H7 (cell line): Measurements from ENCODE around the gene DMRTC1B. TPM values are rescaled to one million over a fixed set of nuclear protein-coding genes. Genes with fewer than 3 reads are reported as not detected.
"Not testable (repeated sequence)": the region's sequence is repeated elsewhere in the genome, so short reads cannot be mapped to it uniquely, and the experiment has no call there.

Source experiments
- DNase-seq: peaks from one replicate; pipeline ENCODE4 v3.0.0; 2012
- H3K27me3 ChIP-seq: 2 replicates; pipeline ENCODE4 v1.6.0; 2011; ENCODE audit warnings: mild to moderate bottlenecking, low read length; ENCODE audit not compliant: control insufficient read depth, insufficient read depth
- H3K36me3 ChIP-seq: replicated peaks from 2 replicates; pipeline ENCODE4 v1.5.1; 2011; ENCODE audit warnings: low read length; ENCODE audit not compliant: control insufficient read depth, insufficient read depth
- H3K4me3 ChIP-seq: 2 replicates; pipeline ENCODE4 v1.5.1; 2011; ENCODE audit warnings: low read depth, mild to moderate bottlenecking, control low read depth, low read length, moderate library complexity; ENCODE audit not compliant: insufficient read depth
- total RNA-seq: library from RNA; depleted of rRNA; stranded (reverse); fragments of >200 nt; shearing (Covaris generic); gene quantifications from 2 replicates; pipeline ENCODE4 v1.2.3, GENCODE V29; 2014; rRNA removed

Gene DMRTC1B
- total RNA-seq, 1 experiment from 2014 or later, result not detected

GRCh38 chrX:72830701-72831100 lies 54.0 kb downstream of the DMRTC1B start:
- H3K27me3 ChIP-seq, H3K4me3 ChIP-seq, H3K36me3 ChIP-seq, DNase-seq: not testable (repeated sequence)

DNA sequence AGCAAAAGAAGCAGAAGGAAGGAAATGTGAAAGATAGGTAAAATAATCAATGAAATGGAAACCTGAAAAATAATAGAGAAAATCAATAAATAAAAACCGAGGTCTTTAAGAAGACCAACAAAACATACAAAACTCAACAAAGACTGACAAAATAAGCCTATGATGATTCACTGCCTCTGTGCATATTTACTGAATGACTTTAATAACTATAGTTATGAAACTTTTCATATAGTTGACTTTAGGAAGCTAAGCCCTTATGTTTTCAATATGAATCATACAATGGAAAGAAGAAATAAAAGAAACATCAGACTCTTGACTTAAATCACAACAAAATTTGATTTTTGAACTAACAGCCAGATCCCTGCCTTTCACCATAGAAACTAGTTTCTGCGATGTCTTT lies 60.8 kb downstream of the DMRTC1B start:
- not testable (repeated sequence) for DNase-seq, H3K27me3 ChIP-seq, H3K4me3 ChIP-seq, H3K36me3 ChIP-seq

DNA sequence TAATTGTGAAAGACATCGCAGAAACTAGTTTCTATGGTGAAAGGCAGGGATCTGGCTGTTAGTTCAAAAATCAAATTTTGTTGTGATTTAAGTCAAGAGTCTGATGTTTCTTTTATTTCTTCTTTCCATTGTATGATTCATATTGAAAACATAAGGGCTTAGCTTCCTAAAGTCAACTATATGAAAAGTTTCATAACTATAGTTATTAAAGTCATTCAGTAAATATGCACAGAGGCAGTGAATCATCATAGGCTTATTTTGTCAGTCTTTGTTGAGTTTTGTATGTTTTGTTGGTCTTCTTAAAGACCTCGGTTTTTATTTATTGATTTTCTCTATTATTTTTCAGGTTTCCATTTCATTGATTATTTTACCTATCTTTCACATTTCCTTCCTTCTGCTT lies 106.2 kb downstream of the DMRTC1B start:
- DNase-seq, H3K36me3 ChIP-seq, H3K27me3 ChIP-seq, H3K4me3 ChIP-seq: not testable (repeated sequence)

GRCh38 chrX:72889740-72890139 lies 113.0 kb downstream of the DMRTC1B start:
- not testable (repeated sequence) for H3K27me3 ChIP-seq, H3K4me3 ChIP-seq, H3K36me3 ChIP-seq, DNase-seq

Other genes with a start within 250 kb of the DMRTC1B start
- gene HDAC8, start 204.0 kb upstream of the DMRTC1B start, total RNA-seq, result 16.6 and 16.7 TPM in 2 replicates
- gene PHKA1, start 62.6 kb upstream of the DMRTC1B start, total RNA-seq, result 7.1 and 10.5 TPM in 2 replicates
- gene FAM236B, start 5.8 kb downstream of the DMRTC1B start, total RNA-seq, result not detected in 2 replicates
- gene FAM236D, start 31.3 kb downstream of the DMRTC1B start, total RNA-seq, result not detected in 2 replicates
- gene FAM236C, start 135.7 kb downstream of the DMRTC1B start, total RNA-seq, result not detected in 2 replicates
- not detected in 2 replicates for gene FAM236A, start 161.3 kb downstream of the DMRTC1B start, total RNA-seq
- gene DMRTC1, start 166.9 kb downstream of the DMRTC1B start, total RNA-seq, result not detected in 2 replicates
- 0.11 and 0.17 TPM in 2 replicates for gene PABPC1L2B, start 226.0 kb downstream of the DMRTC1B start, total RNA-seq